Measurements from ENCODE around the gene PKNOX2.

Gene PKNOX2, protein sequence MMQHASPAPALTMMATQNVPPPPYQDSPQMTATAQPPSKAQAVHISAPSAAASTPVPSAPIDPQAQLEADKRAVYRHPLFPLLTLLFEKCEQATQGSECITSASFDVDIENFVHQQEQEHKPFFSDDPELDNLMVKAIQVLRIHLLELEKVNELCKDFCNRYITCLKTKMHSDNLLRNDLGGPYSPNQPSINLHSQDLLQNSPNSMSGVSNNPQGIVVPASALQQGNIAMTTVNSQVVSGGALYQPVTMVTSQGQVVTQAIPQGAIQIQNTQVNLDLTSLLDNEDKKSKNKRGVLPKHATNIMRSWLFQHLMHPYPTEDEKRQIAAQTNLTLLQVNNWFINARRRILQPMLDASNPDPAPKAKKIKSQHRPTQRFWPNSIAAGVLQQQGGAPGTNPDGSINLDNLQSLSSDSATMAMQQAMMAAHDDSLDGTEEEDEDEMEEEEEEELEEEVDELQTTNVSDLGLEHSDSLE

DNA sequence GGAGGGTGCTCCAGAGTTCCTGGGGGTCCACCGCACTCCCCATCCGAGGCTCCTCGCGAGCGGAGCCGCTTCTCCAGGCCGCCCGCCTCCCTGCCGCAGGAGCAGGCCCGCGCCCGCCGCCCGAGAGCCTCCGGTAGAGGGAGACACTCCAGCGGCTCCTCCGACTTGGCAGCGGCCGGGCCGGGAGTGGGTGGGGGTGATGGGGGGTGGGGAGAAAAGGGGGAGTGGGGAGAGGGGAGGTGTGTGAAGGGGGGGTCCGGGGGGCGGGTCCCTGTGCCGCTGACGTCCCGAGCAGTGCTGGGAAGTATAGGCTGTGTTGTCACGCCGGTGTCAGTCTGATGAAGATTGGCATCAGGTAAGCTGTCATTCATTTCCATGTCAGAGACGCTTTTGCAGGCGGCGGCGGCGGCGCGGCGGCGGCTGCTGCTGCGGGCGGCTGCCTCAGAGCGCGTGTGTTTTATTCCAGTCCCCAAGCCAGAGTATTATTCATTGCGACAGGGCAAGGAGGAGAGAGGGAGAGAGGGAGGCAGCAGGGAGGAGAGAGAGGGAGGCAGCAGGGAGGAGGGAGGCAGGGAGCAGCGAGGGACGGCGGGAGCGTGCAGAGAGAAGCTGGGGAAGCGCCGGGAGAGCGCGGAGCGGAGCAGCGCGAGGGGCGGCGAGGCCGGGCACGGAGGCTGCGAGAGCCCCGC is at the start of gene PKNOX2:
Gene PKNOX2, plus strand, starts transcription at position 330 of the 689 bp plus-strand sequence. CDS start 186,555 bp downstream, outside the sequence.
- H3K4me3 ChIP-seq (replicated peaks in 1 of 2; ENCODE audit: low read depth in 2 of 2, low read length in 2 of 2), result peak within 1 kb of the TSS; percentile 63 to 65
- peak; percentile 46 for TF ChIP-seq CTCF (IDR thresholded peaks at IDR 0.05; ENCODE audit: low read depth, low read length)
- peak; percentile 68 to 88 for DNase-seq (ENCODE audit: low read depth in 2 of 2)

- TF ChIP-seq CTCF (IDR thresholded peaks at IDR 0.05; ENCODE audit: low read depth, low read length), result no peak
- H3K4me3 ChIP-seq (replicated peaks in 1 of 2; ENCODE audit: low read depth in 2 of 2, low read length in 2 of 2), result no peak overlapping the region
- DNase-seq (ENCODE audit: low read depth in 2 of 2), result no peak
These were observed 47.1 kb upstream of the PKNOX2 start for GRCh38 chr11:125117429-125117828.

DNA sequence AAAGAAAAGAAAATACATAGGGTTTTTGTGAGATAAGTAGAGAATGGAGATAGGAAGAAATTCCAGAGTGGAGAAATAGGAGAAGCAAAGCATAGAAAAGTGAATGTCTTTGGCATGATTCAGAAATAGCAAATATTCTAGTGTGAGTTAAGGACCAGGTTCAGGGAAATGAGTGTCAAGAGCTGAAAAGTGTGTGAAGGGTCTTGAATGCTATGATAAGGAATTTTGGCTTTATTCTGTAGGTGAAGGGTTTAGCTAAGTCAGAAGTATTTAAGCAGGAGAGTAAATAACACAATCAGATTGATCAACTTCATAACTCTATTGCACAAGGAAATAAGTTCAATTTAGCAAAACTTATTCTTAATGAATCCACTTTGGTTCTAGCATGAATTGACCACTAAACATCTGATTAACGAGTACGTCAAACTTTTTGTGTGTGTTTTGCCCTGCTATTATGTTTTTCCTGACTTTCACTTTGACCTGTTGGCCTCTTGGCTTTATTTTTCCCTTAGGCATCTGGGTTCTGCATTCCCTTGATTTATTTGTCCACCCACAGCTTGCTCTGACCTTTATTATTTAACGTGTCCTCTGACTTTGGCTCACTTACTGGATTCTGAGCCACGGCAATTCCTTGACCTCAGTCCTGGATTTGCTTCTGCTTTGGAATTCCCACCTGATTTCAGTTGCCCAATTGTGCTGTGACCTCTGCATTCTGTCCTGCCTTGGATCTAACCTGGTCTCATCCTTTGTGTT is 41.2 kb upstream of the PKNOX2 start:
- no peak for TF ChIP-seq CTCF (IDR thresholded peaks at IDR 0.05; ENCODE audit: low read depth, low read length)
- no peak for DNase-seq (ENCODE audit: low read depth in 2 of 2)
- no peak overlapping the region for H3K4me3 ChIP-seq (replicated peaks in 1 of 2; ENCODE audit: low read depth in 2 of 2, low read length in 2 of 2)

DNA sequence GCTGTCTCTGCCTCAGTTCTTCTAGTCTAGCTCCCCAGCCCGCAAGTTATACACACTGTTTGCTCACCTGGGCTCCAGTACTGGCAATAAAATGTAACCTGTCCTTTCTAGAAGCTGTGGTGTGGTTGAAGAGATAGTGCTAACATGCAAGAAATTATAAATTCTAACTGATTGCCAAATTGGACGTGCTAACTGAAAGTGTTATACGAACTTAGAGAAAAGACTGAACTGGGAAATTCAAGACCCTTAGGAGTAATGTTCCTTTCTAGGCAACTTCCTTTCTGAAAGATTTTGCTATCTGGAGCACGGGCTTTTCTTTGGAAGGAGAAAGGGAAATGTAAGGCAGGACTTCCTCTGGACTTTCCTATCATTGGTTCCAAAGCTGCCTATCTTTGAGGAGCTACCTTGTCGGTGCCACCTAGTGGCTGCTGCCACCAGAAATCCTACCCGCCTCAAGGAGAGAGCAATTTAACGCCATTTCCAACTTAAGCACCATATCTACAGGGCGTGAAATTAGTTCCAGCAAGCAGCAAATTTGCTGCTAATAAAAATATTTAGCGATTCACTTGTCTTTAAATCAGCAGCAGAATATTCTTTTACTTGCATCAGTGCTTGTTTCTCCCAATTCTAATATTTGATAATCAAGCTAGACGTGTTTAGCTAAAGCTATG is 40.5 kb upstream of the PKNOX2 start:
- peak; percentile 55 for TF ChIP-seq CTCF (IDR thresholded peaks at IDR 0.05; ENCODE audit: low read depth, low read length)
- H3K4me3 ChIP-seq (replicated peaks in 1 of 2; ENCODE audit: low read depth in 2 of 2, low read length in 2 of 2), result no peak overlapping the region
- peak; percentile 63 to 72 for DNase-seq (ENCODE audit: low read depth in 2 of 2)

- TF ChIP-seq CTCF (IDR thresholded peaks at IDR 0.05; ENCODE audit: low read depth, low read length), result no peak
- no peak overlapping the region for H3K4me3 ChIP-seq (replicated peaks in 1 of 2; ENCODE audit: low read depth in 2 of 2, low read length in 2 of 2)
- DNase-seq (ENCODE audit: low read depth in 2 of 2), result no peak
These were observed 39.9 kb upstream of the PKNOX2 start for GRCh38 chr11:125124618-125124992.

GRCh38 chr11:125128450-125128849 is 36.1 kb upstream of the PKNOX2 start:
- no peak overlapping the region for H3K4me3 ChIP-seq (replicated peaks in 1 of 2; ENCODE audit: low read depth in 2 of 2, low read length in 2 of 2)
- TF ChIP-seq CTCF (IDR thresholded peaks at IDR 0.05; ENCODE audit: low read depth, low read length), result no peak
- DNase-seq (ENCODE audit: low read depth in 2 of 2), result peak; percentile 41 to 71

Data from cardiac fibroblast (primary cell).